ENCODE results near the gene SMIM5. TPM values are rescaled to one million over a fixed set of nuclear protein-coding genes. Genes with fewer than 3 reads are reported as not detected.
"Not testable (repeated sequence)": the region's sequence is repeated elsewhere in the genome, so short reads cannot be mapped to it uniquely, and the experiment has no call there.

The SMIM5 gene
- total and polyA plus RNA-seq, 7 donors, result 0.82 to 29.6 (median 5.5) TPM

DNA sequence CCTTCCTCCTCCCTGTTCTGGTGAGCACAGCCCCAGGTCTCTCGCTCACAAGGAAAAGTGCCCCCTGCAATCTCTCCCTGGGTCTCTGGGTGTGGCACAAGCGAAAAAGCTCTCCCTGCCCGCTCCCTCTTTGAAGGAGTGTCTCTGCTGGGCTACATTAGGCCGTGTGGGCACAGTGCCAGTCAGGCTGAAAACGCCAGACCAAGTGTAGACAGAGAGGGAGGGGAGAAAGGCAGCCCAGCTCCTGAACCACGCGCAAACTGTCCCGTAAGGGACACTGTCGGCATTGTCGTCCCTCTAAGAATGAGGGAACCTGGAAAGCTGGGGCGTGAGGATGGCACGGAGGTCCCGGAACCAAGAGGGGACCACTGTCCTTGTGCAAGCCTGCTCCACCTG is 3.9 kb downstream of the SMIM5 start:
- WGBS, 2 donors, result 27 to 72% methylated on average over 13 of the region's 13 CpGs
- Histone ChIP-seq H3K27ac (no peak overlapping the region), H3K27me3 (no peaks in the 10 kb centered on the region)

DNA sequence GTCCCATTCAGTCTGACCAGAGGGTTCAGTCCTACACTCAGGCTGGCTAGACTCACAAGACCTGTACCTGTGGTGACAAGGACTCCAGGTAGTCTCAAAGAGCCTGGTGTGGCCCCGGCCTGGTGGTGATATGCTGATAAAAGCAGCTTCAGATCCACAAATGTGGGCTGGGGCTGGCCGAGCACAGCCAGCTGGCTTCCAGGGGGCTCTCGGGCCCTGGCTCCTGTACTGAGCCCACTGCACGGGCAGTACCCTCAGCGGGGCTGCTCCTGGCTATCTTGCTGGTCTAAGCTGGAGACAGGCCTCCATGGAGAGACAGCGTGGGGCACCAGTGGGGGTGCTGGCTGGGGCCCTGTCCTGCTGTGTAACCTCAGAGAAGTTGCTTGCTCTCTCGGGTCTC is 4.3 kb downstream of the SMIM5 start:
- DNase-seq, result no peak
- Histone ChIP-seq H3K9me3 (no peaks in the 10 kb centered on the region), H3K27me3 (no peaks in the 10 kb centered on the region), H3K4me1 (peaks cover 0 to 31% (median 21%) of the 10 kb centered on the region in 4 donors), H3K27ac (no peak overlapping the region), H3K4me3 (no peak overlapping the region), H3K36me3 (peaks cover 0 to 12% (median 0%) of the 10 kb centered on the region in 4 donors)
- intact Hi-C loops (cut with DNase I), result no loop called here
- no peak for TF ChIP-seq POLR2AphosphoS5 (IDR thresholded peaks at IDR 0.05)
- 86 to 94% methylated on average over 7 of the region's 7 CpGs for WGBS, 2 donors

More for the DNA sequence above, 3.9 kb downstream of the SMIM5 start:
- H3K36me3 ChIP-seq, result peaks cover 0 to 12% (median 0%) of the 10 kb centered on the region in 4 donors
- H3K4me1 ChIP-seq, result peaks cover 0 to 32% (median 23%) of the 10 kb centered on the region in 4 donors
- TF ChIP-seq, protein P1, sequence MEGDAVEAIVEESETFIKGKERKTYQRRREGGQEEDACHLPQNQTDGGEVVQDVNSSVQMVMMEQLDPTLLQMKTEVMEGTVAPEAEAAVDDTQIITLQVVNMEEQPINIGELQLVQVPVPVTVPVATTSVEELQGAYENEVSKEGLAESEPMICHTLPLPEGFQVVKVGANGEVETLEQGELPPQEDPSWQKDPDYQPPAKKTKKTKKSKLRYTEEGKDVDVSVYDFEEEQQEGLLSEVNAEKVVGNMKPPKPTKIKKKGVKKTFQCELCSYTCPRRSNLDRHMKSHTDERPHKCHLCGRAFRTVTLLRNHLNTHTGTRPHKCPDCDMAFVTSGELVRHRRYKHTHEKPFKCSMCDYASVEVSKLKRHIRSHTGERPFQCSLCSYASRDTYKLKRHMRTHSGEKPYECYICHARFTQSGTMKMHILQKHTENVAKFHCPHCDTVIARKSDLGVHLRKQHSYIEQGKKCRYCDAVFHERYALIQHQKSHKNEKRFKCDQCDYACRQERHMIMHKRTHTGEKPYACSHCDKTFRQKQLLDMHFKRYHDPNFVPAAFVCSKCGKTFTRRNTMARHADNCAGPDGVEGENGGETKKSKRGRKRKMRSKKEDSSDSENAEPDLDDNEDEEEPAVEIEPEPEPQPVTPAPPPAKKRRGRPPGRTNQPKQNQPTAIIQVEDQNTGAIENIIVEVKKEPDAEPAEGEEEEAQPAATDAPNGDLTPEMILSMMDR (IDR thresholded peaks at IDR 0.05), result no peak
- TF ChIP-seq POLR2A (IDR thresholded peaks at IDR 0.05) (no peak), EP300 (IDR thresholded peaks at IDR 0.05) (no peak), POLR2AphosphoS5 (IDR thresholded peaks at IDR 0.05) (no peak)
- intact Hi-C loops (cut with DNase I), result no loop called here
- no peaks in the 10 kb centered on the region for H3K9me3 ChIP-seq
- no peak for DNase-seq
- H3K4me3 ChIP-seq, result no peak overlapping the region

DNA sequence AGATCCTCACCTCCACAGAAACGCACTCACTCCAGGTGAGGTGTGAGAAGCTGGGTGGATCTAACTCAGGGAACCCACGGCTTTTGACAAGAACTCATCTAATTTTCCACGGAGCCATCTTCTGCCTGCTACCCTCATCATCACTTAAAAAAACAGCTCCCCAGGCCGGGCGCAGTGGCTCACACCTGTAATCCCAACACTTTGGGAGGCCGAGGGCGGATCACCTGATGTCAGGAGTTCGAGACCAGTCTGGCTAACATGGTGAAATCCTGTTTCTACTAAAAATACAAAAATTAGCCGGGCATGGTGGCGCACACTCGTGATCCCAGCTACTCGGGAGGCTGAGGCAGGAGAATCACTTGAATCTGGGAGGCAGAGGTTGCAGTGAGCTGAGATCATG is 4.8 kb downstream of the SMIM5 start:
- intact Hi-C loops (cut with DNase I), result not testable (repeated sequence)
- H3K36me3 ChIP-seq, result peaks cover 0 to 12% (median 0%) of the 10 kb centered on the region in 4 donors
- 96 to 97% methylated on average over 12 of the region's 12 CpGs for WGBS, 2 donors

DNA sequence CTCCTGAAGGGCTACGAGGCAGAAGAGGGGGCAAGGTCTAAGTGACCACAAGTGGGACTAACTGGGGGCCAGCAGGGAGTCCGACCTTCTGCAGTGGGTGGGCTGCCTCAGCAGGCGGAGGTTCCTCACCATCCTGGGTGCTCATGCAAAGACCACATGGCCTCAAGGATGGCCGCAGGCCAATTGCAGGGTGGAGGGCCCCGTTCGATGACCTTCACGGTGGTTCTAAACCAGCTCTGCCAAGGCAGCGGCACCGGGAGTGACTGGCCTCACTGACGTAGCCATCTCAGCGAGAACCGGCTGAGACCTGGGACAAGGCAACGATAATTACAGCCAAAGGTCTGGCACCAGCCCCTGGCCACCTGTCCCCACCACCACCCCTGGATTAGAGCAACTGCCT is 5.7 kb downstream of the SMIM5 start:
- TF ChIP-seq, protein P1 (IDR thresholded peaks at IDR 0.05), result no peak
- TF ChIP-seq POLR2AphosphoS5 (IDR thresholded peaks at IDR 0.05), result no peak
- TF ChIP-seq EP300 (IDR thresholded peaks at IDR 0.05), result no peak
- no peak for TF ChIP-seq POLR2A (IDR thresholded peaks at IDR 0.05)
- no peaks in the 10 kb centered on the region for H3K9me3 ChIP-seq
- no peak overlapping the region for H3K4me3 ChIP-seq
- no peak overlapping the region for H3K27ac ChIP-seq
- WGBS, 2 donors, result 93 to 94% methylated on average over 13 of the region's 13 CpGs
- DNase-seq, result no peak
- H3K36me3 ChIP-seq, result peaks cover 0 to 18% (median 0%) of the 10 kb centered on the region in 4 donors
- intact Hi-C loops (cut with DNase I), result no loop called here
- H3K27me3 ChIP-seq, result no peaks in the 10 kb centered on the region
- peaks cover 0 to 18% (median 8%) of the 10 kb centered on the region in 4 donors for H3K4me1 ChIP-seq

More for the DNA sequence above, 4.8 kb downstream of the SMIM5 start:
- H3K27ac ChIP-seq, DNase-seq, H3K4me3 ChIP-seq, H3K9me3 ChIP-seq, H3K27me3 ChIP-seq: not testable (repeated sequence)
- peaks cover 0 to 27% (median 17%) of the 10 kb centered on the region in 4 donors for H3K4me1 ChIP-seq

DNA sequence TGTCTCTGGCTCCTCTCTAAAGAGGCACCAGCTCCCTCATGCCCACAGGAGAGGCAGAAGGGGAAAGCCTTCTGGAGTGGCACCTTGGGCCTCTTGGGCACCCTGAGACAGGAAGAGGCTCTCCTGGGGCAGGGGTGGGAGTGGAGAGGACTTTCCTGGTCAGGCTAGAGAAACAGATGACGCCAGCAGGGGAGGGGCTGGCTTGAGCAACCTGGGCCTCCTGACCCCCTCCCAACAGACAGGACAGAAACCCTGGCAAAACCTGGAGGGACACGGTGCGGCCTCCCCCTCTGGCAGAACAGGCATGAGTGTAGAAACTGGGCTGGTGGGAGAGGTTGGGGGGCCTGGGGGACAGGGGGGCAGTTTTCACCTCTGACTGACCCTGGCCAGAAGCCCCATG is 6.1 kb downstream of the SMIM5 start:
- 87 to 95% methylated on average over 3 of the region's 3 CpGs for WGBS, 2 donors
- H3K9me3 ChIP-seq, result no peaks in the 10 kb centered on the region
- H3K36me3 ChIP-seq, result peaks cover 0 to 18% (median 0%) of the 10 kb centered on the region in 4 donors
- H3K4me3 ChIP-seq, result no peak overlapping the region
- intact Hi-C loops (cut with DNase I), result no loop called here
- TF ChIP-seq POLR2AphosphoS5 (IDR thresholded peaks at IDR 0.05) (no peak), EP300 (IDR thresholded peaks at IDR 0.05) (no peak), POLR2A (IDR thresholded peaks at IDR 0.05) (no peak)
- TF ChIP-seq, protein P1 (IDR thresholded peaks at IDR 0.05), result no peak
- no peak overlapping the region for H3K27ac ChIP-seq
- no peak for DNase-seq
- H3K27me3 ChIP-seq, result no peaks in the 10 kb centered on the region
- peaks cover 0 to 14% (median 4%) of the 10 kb centered on the region in 4 donors for H3K4me1 ChIP-seq
